SU-DHL-6 (cell line): Measurements from ENCODE around the gene CUTA.

Experiments
- CTCF ChIP-seq: fragments of 200-600 bp; sonication (generic); IDR thresholded peaks from one replicate; pipeline ENCODE4 v1.5.1; 2017; ENCODE audit warnings: antibody characterized with exemption, mild to moderate bottlenecking, low read length, moderate library complexity; ENCODE audit not compliant: insufficient read depth, poor library complexity, severe bottlenecking
- EZH2phosphoT487 ChIP-seq: fragments of 200-600 bp; sonication (generic), shearing (Covaris generic); conservative IDR thresholded peaks from 2 replicates; pipeline ENCODE4 v1.6.1; 2018; ENCODE audit warnings: mild to moderate bottlenecking, antibody characterized with exemption, low read length, moderate library complexity, mixed read lengths

DNA sequence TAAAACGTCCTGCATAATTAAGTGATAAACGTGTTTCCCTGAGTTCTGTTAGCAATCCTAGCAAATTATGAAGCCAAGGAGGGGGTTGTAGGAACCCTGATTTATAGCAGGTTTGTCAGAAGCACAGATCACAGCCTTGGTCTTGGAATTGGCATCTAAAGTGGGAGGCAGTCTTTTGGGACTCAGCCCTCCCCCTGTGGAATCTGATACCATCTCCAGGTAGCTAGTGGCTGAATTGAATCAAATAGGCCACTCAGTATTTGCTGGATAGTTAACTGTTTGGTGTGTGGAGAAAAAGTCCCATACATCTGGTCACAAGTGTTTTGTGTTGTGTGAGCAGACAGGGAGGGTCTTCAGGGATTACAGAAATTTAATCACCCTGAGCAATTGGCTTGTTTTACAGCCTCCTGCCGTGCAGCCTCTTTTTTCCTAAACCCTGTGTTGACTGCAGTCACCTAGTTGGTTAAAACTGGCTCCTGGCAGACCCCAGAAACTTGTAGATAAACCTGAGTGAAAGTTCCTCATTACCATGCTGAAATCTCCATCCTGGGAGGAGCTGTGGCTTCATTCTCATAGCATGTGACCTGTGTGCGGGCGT lies 45.3 kb downstream of the CUTA start:
- no peak for TF ChIP-seq CTCF
- TF ChIP-seq EZH2phosphoT487: no peak
